GM19328 (cell line): ENCODE measurements around the gene GBP1.
"Not testable (repeated sequence)": the region's sequence is repeated elsewhere in the genome, so short reads cannot be mapped to it uniquely, and the experiment has no call there.

Source experiments
- ATAC-seq: cut with Tn5 transposase; IDR thresholded peaks from one replicate; pipeline ENCODE4 v1.9.1; 2021; ENCODE audit warnings: mild to moderate bottlenecking, moderate library complexity; ENCODE audit not compliant: unreplicated experiment

GBP1 gene

GRCh38 chr1:89018318-89018717, 46.7 kb downstream of the GBP1 start:
- ATAC-seq: not testable (repeated sequence)

DNA sequence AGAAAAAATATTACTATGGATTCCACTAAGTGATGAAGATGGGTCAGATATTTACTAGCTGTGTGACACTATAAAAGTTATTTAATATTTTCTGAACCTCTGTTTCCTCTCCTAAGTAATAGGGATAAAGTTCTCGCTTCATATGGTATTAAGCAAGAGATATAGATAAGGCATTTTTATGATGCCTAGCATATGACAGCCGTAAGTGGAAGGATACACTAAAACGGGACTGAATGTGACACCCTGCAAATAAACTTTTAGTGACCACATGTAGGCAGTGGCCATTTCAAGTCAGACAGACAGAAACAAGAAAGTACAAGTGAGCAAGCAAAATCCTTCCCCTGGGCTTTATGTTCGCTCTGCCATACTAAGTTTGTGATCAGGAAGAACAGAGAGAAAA, 56.5 kb downstream of the GBP1 start:
- ATAC-seq: no peak

- ATAC-seq: no peak
These were observed 59.5 kb downstream of the GBP1 start for GRCh38 chr1:89005286-89006151.
